DMS153 (cell line): ENCODE measurements around the gene RABAC1.

Experiments
- DNase-seq: peaks from one replicate; lab custom pipeline; 2025; lab: John Stamatoyannopoulos, UW

Gene RABAC1

DNA sequence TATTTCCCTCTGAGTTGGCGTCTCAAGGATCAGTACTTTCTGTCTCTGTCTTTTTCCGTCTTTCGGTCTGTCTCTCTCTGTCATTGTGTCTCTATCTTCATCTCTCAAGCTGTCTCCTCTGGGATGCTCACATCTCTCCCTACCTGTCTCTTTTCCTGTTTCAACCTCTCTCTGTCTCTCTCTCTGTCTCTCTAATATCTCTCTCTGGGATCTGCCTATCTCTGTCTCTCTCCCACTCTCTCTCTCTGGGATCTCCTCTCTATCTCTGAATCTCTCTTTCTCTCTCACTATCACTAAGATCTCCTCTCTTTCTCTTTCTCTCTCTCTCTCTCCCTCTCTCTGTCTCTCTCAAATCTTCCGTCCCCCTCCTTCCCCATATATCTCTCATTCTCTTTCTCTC is 30.9 kb upstream of the RABAC1 start:
- no peak for DNase-seq

DNA sequence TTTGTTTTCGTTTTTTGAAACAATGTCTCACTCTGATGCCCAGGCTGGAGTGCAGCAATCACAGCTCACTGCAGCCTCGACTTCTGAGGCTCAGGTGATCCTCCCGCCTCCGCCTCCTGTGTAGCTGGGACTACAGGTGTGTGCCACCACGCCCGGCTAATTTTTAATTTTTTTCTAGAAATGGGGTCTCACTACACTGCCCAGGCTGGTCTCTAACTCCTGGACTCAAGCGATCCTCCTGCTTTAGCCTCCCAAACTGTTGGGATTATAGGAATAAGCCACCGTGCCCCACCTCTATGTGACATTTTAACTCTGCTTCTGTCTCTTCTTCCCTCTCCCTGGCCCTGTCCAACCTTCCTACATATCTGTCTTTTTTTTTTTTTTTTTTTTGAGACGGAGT is 29.8 kb upstream of the RABAC1 start:
- DNase-seq: no peak

DNA sequence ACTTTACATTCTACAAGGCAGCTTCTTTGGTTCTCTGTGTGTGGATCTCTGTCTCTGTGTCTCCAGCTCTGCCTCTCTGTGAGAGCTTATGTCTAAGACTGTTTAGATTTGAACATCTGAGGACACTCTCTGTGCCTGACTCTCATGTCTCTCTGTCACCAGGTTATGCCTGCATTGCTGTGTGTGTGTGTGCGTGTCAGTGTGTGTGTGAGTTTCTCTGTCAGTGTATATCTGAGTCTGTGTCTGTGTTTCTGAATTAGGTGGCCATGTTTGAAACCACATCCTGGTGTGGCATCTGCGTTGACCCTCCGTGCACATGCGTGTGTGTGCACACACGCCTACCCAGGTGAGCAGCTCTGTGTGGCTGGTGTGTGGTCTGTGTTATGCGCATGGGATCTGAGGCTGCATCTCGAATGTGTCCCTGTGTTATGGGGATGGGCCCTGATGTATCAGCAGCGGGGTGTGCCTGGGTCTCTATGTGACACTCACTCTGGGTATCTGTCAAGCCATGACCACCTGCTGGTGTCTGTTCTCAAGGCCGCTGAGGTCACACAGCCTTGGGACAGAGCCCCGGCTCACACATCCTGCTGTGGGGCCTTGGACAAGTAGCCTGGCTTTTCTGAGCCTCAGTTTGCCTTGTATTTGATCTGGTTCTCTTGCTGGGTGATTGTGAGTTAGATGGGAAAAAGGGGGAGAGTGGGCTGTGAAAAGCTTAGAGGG is 28.2 kb upstream of the RABAC1 start:
- no peak for DNase-seq

DNA sequence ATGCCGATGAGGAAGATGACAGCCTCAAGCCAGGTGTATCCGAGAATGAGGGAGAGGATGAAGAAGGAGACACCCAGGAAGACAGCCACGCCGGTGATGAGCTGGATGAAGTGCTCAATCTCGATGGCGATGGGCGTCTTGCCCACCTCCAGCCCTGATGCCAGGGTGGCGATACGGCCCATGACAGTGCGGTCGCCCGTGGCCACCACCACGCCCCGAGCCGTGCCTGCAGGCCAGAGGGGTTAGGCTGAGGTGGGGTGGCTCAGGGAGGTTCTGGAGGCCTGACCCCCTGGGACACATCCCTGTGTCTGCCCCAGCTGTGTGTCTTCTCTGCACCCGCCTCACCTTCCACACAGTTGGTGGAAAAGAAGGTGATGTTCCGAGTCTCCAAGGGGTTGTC is 25.8 kb upstream of the RABAC1 start:
- DNase-seq: no peak

DNA sequence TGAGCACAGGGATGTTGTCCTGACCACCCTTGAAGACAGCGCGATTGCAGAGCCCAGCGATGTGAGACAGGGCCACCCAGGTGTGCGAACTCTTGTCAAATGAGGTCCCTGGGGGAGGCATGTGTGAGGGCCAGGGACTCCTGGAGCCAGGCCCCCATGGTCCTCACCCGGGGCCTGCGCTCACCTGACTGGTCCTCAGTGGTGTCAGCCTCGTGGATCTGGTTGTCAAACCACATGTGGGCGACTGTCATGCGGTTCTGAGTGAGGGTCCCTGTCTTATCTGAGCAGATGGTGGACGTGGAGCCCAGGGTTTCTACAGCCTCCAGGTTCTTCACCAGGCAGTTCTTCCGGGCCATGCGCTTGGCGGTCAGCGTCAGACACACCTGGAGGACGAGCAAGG is 22.6 kb upstream of the RABAC1 start:
- no peak for DNase-seq

DNA sequence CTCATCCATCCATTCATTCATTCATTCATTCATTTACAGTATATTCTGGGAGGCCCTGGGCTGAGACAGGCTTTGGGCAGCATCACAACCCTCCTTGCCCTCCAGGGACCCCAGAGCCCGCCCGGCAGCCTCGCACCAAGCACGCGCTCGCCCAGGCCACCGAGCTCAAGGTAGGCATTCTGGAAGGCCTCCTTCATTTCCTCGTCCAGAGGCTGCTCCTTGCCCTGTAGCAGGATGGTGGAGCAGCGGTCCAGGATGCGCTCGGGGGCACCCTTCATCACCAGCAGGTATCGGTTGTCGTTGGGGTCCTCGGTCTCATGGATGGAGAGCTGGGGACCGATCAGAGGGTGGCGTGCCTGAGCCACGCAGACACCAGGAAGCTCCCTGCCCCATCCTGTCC is 19.3 kb upstream of the RABAC1 start:
- DNase-seq: no peak

DNA sequence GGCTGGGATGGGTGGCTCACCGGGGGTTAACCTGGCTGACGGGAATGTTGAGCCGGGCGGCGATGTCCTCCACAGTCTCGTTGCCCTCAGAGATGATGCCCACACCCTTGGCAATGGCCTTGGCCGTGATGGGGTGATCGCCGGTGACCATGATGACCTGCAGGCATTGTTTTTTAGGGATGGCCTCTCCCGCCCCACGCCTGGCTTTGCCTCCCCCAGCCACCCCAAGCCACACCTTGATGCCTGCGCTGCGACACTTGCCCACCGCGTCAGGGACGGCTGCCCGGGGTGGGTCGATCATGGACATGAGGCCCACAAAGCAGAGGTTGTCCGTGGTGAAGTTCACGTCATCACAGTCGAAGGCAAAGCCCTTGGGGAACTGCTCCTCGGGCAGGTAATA is 18.8 kb upstream of the RABAC1 start:
- DNase-seq: no peak

DNA sequence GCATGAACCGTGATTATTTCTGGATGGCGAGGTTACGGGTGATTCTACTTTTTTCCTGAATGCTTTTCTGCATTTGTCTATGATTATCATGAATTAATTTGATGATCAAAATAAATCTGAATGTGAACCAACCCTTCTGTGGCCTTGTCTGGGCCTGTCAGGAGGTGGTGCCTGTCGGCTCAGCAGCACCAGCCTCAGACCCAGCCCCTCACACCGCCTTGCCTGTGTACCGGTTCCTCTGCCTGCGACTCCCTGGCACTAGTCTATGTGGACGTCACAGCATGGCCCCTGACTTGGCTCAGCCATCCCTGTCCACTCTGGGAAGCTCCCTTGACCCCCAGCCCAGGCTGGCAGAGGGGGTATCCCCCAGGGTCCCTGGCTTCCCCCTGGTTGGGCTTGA is 15.5 kb upstream of the RABAC1 start:
- DNase-seq: no peak

DNA sequence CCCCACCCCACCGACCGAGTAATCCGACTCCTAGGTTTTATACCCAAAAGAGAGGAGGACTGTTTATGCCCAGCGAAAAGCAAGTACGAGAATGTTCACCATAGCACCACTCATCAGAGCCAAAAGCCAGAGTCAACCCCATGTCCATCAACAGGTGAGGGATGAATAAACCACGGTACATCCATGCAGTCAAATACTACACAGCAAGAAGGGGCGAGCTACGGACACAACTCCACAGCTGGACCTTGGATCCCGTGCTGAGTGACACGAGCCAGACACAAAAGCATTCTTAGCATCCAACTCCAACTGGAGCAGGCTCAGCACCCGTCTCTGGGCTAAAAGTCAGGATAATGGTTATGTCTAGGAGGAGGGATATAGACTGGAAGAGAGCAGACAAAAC is 12.2 kb upstream of the RABAC1 start:
- DNase-seq: no peak

DNA sequence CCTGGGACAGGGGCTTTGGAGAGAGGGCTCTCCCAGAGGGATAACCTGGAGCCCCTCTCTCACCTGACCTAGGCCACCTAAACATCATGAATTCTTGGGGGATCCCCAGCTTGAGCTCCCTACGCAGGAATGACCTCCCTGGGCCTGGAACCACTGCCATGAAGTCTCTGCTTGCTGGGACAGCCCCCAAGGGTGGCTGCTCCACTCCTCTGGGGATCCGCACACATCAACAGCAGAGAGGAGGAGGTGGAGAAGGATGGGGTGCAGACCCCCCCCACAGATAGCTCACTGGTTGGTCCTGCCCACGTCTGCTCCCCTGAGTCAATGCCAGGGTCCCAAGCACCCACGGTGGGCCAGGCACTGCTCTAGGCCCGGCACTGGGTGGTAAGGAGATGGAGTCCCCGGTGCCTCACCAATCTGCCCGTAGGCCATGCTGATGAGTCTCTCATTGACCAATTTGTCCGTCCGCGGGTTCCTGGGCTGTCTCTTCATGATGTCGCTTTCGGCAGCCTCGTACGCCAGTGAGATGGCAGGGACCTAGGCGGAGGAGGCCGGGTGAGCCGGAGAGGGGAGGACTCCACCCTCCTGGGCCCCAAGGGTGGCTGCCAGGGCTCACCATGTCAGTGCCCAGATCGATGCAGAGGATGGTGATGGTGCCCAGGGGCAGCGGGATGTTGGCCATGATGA is 10.8 kb upstream of the RABAC1 start:
- no peak for DNase-seq

DNA sequence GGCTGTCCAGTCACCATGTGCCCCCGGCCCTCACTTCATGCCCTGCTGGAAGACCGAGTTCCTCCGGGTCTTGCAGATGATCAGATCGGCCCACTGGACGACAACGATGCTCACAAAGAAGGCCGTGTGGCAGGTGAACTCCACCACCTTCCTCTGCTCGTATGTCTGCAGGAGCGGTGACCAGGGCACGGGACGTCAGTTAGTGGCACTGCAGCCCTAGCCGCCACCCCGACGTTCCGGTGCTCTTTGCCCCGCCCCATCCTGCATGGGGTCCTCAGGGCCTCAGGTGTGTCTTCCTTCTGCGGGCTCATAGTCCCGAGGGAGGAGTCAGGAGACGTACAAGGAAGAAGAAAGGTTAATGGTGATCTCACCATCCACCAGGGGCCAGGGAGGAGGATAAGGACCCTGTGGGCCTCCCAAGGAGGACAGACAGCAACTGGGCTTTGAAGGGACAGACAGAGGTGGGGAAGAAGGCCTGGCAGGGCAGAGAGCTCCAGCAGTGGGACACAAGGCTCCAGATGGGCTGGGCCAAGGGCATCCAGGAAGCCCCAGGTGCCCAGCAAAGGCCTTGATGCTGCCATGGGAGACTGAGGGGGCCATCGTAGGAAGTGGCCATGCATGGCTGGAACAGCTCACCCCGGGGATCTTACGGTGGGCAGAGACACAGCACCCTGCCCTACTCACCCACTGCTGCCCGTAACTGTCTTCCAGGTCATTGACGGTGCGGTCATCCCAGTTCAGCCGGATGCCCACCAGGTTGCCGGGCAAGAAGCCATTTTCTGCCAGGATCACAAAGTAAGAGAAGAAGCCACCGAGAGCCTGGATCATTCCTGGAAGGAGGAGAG is 9.9 kb upstream of the RABAC1 start:
- DNase-seq: no peak

DNA sequence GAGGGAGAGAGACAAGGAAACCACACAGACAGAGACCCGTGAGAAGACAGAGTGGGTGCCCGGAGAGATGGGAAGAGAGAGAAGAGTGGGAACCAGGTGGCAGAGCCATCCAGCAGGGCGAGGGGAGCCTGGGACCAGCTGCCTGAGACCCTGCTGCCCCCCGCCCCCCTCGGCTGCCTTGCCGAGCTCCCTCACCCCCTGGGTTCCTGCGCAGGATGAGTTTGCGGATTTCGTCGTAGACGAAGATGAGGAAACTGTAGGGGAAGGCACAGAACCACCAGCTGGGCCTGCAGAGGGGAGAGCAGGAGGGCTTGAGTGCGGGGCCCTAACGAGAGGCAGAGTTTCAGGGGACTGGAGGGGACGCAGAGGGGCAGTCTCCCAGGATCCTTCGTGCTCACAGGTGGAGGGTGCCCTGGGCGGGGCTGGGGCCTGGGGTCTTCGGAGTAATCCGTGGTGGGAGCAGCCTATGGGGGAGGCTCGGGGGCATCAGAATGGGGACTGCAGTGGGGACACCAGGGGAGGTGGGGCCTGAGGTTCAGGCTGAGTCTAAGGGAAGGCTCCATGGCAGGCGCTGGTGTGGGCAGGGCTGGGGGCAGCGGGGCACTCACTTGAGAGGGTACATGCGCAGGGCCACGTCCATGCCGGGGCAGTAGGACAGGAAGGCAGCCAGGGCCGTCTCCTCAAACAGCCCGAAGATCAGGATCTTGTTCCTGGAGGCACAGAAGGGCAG is 8.1 kb upstream of the RABAC1 start:
- DNase-seq: no peak

DNA sequence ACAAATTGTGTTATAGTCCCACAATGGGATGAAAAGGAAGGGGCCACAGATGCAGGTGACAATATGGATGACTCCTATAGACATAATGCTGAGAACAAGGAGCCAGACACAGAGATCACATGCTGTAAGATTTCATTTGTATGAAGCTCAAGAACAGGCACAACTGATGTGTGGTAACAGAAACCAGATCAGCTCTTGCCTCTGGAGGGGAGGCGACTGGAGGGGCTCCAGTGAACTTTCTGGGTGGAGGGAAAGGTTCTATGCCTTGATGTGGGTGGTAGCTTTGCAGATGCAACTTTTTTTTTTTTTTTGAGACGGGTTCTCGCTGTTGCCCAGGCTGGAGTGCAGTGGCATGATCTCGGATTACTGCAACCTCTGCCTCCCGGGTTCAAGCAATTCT is 6.0 kb upstream of the RABAC1 start:
- DNase-seq: no peak

DNA sequence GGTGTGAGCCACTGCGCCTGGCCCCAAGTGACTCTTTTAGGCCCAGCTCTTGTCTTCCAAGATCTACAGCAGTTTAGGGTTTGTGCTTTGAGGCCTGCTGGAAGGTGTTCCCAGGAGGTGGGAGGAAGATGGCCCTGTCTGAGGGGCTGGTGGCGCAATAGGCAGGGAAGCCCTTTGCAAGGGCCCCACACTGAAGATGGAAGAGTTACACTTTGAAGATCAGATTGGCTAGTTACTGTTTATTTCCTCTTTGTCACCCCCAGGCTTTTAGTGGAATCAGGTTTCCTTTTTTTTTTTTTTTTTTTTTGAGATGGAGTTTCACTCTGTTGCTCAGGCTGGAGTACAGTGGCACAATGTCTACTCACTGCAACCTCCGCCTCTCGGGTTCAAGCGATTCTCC is 1.9 kb upstream of the RABAC1 start:
- DNase-seq: no peak

DNA sequence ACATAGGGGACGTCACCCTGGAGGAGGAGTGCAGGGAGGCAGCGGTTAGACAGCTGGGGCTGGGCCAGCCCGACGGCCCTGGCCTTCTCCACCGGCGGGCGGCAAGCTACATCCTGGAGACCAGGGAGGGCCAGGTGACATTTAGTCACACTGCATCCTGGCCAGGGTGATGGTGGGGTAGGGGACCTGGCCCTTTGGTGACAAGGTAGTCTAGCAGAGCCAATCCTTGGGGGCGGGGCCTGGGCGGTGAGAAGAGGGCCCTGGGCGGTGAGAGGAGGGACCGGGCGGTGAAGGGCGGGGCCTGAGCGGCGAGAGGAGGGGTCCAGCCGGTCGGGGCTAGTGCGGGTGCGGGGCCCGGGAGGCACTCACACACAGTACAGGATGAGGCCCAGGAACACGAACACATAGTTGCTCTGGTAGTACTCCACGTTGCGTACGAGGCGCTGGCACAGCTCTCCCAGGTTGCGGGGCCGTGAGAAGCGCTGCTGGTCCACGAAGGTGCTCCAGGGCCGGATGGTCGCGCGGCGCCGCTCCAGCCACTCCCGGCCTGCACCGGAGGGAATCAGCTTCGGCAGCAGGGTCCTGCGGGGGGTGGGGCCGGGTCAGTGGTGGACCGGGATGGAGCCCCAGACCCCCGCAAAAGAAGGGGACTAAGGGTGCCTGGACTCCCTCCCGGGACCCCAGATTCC is 610 bp downstream of the RABAC1 start:
- peak; percentile 58 for DNase-seq

DNA sequence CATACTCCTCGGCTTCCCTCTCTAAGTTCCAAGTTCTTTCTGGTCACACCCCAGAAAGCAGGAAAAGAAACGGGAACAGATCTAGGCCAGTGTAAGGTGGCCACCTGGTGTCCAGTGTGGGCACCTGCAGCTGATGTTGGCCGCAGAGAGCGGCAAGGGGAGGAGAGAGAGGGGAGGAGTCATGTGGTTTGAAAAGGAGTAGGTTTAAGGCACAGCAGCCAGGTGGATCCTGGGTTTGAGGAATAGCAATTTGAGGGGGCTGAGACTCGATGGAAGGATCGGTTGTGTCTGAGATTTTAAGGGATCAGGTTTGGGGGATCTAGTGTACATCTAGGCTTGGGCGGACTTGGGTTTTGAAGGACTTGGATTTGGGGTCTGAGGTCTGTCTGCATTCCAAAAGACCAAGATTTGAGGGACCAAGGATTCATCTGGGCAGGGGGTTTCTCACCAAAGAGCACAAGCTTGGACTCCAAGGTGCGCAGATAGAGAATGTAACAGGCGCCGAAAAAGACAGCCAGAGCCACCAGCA is 1.2 kb downstream of the RABAC1 start:
- DNase-seq: peak; percentile 75

DNA sequence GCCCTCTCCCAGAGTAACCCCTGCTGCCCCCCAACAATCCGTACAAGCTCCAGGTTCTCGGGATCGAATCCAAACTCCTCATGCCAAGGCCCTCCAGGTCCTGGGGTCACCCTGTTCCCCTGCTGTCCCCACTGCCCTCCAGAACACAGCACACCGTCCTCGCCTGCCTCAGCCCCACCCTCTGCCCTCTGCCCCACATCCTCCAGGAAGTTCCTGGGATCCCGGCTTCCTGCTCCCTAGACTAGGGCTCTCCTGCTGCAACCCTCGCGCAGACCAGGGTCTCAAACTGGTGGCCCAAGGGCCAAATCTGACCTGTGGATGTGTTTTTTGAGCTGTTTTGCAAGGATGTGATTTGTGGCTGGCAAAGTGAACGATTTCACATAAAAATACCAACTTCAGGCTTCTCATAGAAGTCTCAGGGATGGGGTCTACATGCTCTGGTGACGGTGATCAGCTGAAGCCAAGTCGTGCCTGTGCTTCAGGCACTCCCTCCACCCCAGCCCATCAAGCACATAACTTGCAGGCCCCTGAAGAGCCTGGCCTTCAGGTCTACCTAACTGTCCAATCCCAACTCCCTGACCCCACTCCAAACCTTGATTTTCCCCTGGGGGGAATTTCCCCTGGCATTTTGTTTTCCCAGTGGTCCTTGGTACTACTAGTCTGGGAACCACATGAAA is 1.8 kb downstream of the RABAC1 start:
- DNase-seq: no peak

DNA sequence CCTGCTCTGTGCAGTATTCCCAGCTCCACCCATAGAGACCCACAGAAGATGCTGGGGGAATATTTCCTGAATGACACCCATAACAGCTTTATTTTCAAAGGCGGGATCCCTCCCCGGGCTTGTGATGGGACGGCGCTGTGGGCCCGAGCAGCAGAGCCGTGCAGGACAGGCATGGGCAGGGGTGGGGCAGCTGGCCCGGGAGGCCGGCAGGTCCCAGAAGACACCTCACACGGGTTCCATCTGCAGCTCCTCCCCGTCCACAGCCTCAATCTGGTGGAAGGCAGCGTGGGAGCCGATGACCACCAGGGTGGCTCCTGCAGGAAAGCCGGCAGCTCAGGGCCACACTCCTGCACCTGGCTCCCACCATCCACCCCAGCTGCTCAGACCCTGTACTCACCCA is 2.5 kb downstream of the RABAC1 start:
- no peak for DNase-seq

DNA sequence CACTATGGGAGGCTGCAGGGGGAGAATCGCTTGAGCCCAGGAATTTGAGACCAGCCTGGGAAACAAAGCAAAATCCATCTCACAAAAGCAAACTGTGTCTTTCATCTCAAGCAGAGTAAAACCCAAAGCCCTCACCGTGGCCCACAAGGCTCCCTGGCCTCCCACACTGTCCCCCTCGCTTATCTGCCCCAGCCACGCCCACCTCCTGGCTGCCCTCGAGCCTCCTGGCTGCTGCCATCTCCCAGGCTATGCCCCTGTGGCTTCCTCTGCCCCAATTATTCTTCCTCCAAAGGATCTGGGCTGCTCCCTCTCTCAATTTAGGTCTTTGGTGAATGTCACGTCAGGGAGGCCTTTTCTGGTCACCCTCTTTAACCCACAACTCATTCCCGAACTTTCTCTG is 3.6 kb downstream of the RABAC1 start:
- no peak for DNase-seq

DNA sequence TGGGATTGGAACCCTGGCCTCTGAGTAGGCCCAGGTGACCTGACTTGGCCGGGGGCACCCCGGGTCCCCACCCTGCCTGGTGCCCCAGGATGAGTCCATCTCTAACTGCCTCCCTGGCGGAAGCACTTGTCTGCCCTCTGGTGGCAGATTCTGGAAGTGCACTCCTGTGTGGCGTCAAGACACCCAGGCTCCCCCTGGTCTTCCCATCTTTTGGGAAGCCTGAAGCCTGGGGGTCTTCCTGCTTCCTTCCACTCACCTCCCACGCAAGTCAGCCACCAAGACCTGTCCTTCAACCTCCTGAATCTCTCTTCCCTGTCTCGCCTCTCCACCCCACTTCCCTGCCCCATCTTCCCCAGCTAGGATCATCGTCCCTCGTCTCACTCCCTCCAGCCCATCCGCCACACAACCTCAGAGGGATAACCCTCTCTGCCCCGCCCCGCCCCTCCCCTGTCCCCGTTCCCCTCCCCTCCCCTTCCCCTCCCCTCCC is 7.4 kb downstream of the RABAC1 start:
- DNase-seq: peak; percentile 50

DNA sequence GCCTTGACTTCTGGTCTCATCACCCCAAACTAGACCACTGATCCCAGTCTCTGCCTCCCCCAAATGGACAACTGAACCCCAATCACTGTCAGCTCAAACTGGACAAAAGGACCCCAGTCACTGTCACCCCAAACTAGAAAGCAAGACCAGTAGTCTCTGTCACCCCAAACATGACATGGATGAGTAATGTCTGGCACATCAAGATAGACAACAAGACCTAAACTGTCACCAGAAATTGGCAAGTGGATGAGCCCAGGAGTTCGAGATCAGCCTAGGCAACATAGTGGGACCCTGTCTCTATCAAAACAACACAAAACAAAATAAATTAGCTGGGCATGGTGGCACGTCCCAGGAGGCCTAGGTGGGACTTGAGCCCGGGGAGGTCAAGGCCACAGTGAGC is 12.0 kb downstream of the RABAC1 start:
- no peak for DNase-seq
